ENCODE data around the gene CDK18. TPM values are rescaled to one million over a fixed set of nuclear protein-coding genes. Genes with fewer than 3 reads are reported as not detected.
A peak's percentile ranks its signal among the peaks of the same experiment; 100 is the strongest.

CDK18 gene
- total RNA-seq, 1 donor from 2014 or later, result 0.21 TPM

DNA sequence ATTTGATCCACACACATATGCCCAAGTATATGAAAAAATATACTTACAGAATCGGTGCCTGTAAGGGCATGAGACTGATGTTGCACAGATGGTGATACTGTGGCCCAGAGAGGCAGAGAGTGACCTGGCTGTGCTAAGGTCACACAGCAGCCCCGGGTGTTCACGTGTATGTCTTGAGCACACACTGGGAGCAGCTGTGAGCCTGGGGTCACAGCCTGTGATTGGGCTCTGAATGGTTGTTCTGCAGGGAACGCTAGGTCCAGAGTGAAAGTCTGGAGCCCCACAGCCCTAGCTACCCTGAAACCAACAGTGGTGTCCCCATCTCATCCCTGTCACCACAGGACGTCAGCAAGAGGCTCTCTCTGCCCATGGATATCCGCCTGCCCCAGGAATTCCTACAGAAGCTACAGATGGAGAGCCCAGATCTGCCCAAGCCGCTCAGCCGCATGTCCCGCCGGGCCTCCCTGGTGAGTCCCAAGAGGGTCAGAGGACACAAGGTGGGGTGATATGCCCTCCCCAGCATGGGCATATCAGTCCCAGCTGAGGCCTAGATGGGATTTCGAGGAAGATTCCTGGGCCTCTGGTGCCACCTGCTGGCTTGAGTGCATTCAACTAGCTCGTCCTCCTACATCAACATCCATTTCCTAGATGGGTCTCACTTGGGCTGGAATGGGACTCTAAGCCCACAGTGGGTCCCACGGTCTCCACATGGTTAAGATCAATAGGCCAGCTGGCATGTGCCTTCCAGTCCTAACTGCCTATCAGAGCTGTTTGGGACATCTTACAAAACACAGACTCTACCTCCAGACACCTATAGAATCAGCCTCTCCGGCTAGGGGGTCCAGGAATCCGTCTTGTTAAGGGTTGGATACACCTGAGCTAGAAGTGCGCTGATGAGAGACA lies 19.7 kb downstream of the CDK18 start:
- no peaks in the 10 kb centered on the region for H3K4me1 Mint-ChIP-seq (ENCODE audit: low read depth)
- DNase-seq (ENCODE audit: low spot score), result peak; percentile 45
- H3K27me3 Mint-ChIP-seq (ENCODE audit: insufficient read depth), result peaks cover 3% of the 10 kb centered on the region
- no peak overlapping the region for H3K4me3 Mint-ChIP-seq
- no peak overlapping the region for H3K27ac Mint-ChIP-seq
- no peaks in the 10 kb centered on the region for H3K9me3 Mint-ChIP-seq
- intact Hi-C loops (cut with micrococcal nuclease), result loop anchor here (1.0 kb wide), 4 partner anchors 36 to 189 kb away; no protein-coding TSS in a partner anchor
- no peaks in the 10 kb centered on the region for H3K36me3 Mint-ChIP-seq (ENCODE audit: low read depth)

DNA sequence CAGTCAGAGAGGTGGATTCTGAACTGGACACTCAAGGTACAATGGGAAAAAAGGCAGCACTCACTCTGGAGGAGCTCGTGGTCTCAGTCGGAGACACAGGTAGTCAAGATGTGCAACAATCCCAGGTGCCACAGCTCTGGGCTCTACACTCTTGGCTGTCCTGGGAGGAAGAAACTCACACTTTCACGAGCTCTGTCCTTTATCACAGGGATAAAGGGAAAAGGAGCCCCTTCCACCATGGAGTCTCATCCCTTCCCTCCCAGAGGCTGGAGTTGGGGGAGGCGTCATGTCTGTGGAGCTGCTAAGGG lies 20.3 kb downstream of the CDK18 start:
- no peak overlapping the region for H3K4me3 Mint-ChIP-seq
- intact Hi-C loops (cut with micrococcal nuclease), result loop anchor here (1.0 kb wide), 4 partner anchors 36 to 189 kb away; no protein-coding TSS in a partner anchor
- H3K36me3 Mint-ChIP-seq (ENCODE audit: low read depth), result no peaks in the 10 kb centered on the region
- H3K9me3 Mint-ChIP-seq, result no peaks in the 10 kb centered on the region
- H3K27me3 Mint-ChIP-seq (ENCODE audit: insufficient read depth), result peaks cover 3% of the 10 kb centered on the region
- no peak overlapping the region for H3K27ac Mint-ChIP-seq
- DNase-seq (ENCODE audit: low spot score), result no peak
- H3K4me1 Mint-ChIP-seq (ENCODE audit: low read depth), result no peaks in the 10 kb centered on the region

DNA sequence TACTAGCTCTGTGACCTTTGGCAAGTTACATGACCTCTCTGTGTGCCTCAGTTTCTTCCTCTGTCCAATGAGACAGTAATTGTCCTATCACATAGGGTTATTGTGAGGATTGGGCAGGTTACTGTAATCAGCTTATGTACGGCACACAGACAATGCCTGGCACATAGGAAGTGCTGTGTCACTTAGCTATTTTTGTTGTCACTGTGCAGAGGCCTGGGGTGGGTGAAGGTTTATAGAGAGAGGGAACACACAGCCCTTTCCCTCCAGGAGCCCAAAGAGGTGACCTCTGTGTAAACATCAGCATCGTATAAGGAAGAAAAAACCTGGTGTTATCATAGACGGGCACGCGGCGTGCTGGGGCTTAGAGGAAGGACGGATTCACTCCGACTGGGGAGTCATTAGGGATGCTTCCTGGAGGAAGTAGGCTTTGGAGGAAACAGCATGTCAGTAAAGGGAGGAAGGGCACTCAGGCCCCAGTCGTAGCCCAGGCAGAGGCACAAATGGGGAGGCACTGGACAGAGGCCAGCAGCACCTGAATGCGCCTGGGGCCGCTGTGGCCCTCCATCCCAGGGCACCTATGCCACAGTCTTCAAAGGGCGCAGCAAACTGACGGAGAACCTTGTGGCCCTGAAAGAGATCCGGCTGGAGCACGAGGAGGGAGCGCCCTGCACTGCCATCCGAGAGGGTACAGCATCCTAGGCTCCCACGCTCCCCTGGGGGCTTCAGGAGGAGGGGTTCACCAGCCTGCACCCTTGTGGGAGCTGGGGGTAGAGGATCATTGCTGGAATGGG lies 21.2 kb downstream of the CDK18 start:
- no peaks in the 10 kb centered on the region for H3K36me3 Mint-ChIP-seq (ENCODE audit: low read depth)
- no peaks in the 10 kb centered on the region for H3K4me1 Mint-ChIP-seq (ENCODE audit: low read depth)
- intact Hi-C loops (cut with micrococcal nuclease), result no loop called here
- H3K9me3 Mint-ChIP-seq, result no peaks in the 10 kb centered on the region
- no peak overlapping the region for H3K27ac Mint-ChIP-seq
- no peak for DNase-seq (ENCODE audit: low spot score)
- H3K4me3 Mint-ChIP-seq, result no peak overlapping the region
- peaks cover 3% of the 10 kb centered on the region for H3K27me3 Mint-ChIP-seq (ENCODE audit: insufficient read depth)

DNA sequence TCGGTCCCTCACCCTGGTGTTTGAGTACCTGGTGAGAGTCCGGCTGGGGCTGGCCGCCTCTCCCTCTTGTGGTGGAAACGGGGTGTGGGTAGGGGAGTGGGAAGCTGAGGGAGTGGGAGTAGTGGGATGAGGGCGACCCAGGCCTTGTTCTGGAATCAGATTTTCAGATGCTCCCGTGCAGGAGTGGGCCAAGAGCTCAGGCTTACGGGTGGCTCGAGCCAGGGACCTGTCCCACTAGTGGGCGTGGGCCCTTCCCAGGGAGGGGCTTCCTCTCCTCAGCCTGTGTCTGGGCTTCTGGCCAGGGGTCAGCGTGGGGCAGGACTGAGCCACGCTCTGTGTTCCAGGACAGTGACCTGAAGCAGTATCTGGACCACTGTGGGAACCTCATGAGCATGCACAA lies 22.0 kb downstream of the CDK18 start:
- Mint-ChIP-seq H3K27ac (no peak overlapping the region), H3K36me3 (ENCODE audit: low read depth) (no peaks in the 10 kb centered on the region), H3K27me3 (ENCODE audit: insufficient read depth) (peaks cover 2% of the 10 kb centered on the region), H3K4me1 (ENCODE audit: low read depth) (no peaks in the 10 kb centered on the region), H3K4me3 (no peak overlapping the region), H3K9me3 (no peaks in the 10 kb centered on the region)
- intact Hi-C loops (cut with micrococcal nuclease), result no loop called here
- DNase-seq (ENCODE audit: low spot score), result no peak

DNA sequence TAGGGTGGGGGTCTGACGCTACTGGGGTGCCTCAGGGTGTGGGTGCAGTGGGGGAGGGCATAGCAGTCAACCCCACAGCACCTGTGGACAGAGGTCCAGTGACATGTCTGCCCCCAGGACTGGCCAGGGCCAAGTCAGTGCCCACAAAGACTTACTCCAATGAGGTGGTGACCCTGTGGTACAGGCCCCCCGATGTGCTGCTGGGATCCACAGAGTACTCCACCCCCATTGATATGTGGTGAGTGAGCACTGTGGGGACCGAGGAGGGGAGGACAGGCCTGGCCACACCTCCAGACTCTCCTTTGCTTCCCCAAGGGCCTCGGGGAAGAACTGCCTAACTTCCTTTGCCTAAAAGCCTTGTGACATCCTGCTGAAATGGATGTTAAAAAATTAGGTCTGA lies 23.5 kb downstream of the CDK18 start:
- H3K27ac Mint-ChIP-seq, result no peak overlapping the region
- intact Hi-C loops (cut with micrococcal nuclease), result no loop called here
- H3K4me3 Mint-ChIP-seq, result no peak overlapping the region
- no peaks in the 10 kb centered on the region for H3K4me1 Mint-ChIP-seq (ENCODE audit: low read depth)
- H3K36me3 Mint-ChIP-seq (ENCODE audit: low read depth), result no peaks in the 10 kb centered on the region
- DNase-seq (ENCODE audit: low spot score), result no peak
- H3K9me3 Mint-ChIP-seq, result no peaks in the 10 kb centered on the region
- H3K27me3 Mint-ChIP-seq (ENCODE audit: insufficient read depth), result no peaks in the 10 kb centered on the region

DNA sequence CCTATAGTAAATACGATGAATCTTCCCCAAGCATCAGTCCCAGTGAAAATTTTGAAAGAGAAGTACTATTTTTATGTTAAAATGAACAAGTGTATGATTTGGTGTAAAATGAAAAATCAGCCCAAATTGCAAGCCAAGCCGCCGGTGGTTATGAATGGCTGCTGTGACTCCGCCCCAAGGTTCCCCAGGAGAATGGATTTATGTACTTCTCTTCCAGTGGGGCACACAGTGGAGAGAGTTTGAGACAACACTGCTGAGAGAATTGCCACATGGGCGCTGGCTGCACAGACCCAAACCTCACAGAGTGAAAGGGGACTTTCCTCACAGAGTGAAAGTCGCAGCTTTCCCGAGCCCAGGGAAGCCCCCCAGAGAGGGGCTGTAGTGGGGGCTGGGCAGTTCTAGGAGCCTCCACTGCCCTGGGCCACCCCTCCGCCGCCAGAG lies 24.0 kb downstream of the CDK18 start:
- Mint-ChIP-seq H3K4me3 (no peak overlapping the region), H3K9me3 (no peaks in the 10 kb centered on the region), H3K4me1 (ENCODE audit: low read depth) (no peaks in the 10 kb centered on the region), H3K27ac (no peak overlapping the region), H3K27me3 (ENCODE audit: insufficient read depth) (no peaks in the 10 kb centered on the region), H3K36me3 (ENCODE audit: low read depth) (no peaks in the 10 kb centered on the region)
- intact Hi-C loops (cut with micrococcal nuclease), result no loop called here
- no peak for DNase-seq (ENCODE audit: low spot score)

DNA sequence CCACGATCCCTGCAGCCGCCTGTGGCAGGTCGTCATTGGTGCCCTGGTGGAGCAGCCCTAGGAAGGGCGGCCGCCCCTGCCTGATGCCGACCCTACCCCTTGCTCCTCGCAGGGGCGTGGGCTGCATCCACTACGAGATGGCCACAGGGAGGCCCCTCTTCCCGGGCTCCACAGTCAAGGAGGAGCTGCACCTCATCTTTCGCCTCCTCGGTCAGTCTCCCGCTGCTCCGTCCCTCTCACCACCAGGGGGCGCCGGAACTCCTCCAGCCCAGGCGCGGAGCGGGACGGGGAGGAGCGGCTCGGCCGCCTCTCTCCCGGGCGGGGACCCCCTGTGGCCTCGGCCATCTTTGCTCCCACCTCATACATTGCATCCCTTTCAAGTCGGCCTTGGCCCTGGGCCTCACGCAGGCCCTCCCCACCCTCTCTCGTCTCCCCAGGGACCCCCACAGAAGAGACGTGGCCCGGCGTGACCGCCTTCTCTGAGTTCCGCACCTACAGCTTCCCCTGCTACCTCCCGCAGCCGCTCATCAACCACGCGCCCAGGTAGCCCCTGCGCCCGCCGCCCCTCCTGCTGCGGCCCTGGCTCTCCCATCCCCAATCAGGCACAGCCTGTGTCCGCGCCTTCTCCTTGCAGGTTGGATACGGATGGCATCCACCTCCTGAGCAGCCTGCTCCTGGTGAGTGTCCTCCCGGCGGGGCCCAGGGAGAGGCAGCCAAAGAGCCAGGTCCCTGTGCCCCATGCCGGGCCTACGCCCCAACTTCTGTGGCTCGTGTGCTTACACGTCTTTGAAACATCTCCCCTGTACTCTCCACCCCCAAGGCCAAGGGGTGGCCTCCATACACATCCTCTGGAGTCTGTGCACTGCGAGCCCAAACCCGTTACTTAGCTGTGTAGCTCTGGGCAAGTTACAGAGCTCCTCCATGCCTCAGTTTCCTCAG lies 24.7 kb downstream of the CDK18 start:
- DNase-seq (ENCODE audit: low spot score), result peak; percentile 68
- H3K4me3 Mint-ChIP-seq, result no peak overlapping the region
- no peaks in the 10 kb centered on the region for H3K4me1 Mint-ChIP-seq (ENCODE audit: low read depth)
- no peaks in the 10 kb centered on the region for H3K27me3 Mint-ChIP-seq (ENCODE audit: insufficient read depth)
- H3K27ac Mint-ChIP-seq, result no peak overlapping the region
- H3K36me3 Mint-ChIP-seq (ENCODE audit: low read depth), result no peaks in the 10 kb centered on the region
- H3K9me3 Mint-ChIP-seq, result no peaks in the 10 kb centered on the region
- intact Hi-C loops (cut with micrococcal nuclease), result loop anchor here (1.0 kb wide), 4 partner anchors 63 to 182 kb away; partner anchors contain the start of gene ELK4

DNA sequence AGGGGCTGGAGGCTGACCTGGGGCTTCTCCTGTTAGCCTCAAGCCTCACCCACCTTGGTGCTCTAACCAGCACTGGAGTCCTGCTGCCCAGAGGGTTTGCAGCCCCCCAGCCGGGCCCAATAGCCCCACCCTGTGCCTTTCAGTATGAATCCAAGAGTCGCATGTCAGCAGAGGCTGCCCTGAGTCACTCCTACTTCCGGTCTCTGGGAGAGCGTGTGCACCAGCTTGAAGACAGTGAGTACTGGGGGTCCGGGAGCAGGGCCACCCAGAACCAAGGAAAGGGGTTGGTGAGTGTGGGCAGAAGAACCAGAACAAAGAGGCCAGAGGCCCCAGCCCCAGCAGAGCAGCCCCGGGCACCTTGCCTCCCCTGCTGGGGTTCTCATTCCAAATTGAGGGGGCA lies 25.6 kb downstream of the CDK18 start:
- intact Hi-C loops (cut with micrococcal nuclease), result no loop called here
- H3K4me1 Mint-ChIP-seq (ENCODE audit: low read depth), result no peaks in the 10 kb centered on the region
- no peak overlapping the region for H3K27ac Mint-ChIP-seq
- H3K27me3 Mint-ChIP-seq (ENCODE audit: insufficient read depth), result no peaks in the 10 kb centered on the region
- H3K36me3 Mint-ChIP-seq (ENCODE audit: low read depth), result no peaks in the 10 kb centered on the region
- H3K4me3 Mint-ChIP-seq, result no peak overlapping the region
- DNase-seq (ENCODE audit: low spot score), result no peak
- no peaks in the 10 kb centered on the region for H3K9me3 Mint-ChIP-seq

DNA sequence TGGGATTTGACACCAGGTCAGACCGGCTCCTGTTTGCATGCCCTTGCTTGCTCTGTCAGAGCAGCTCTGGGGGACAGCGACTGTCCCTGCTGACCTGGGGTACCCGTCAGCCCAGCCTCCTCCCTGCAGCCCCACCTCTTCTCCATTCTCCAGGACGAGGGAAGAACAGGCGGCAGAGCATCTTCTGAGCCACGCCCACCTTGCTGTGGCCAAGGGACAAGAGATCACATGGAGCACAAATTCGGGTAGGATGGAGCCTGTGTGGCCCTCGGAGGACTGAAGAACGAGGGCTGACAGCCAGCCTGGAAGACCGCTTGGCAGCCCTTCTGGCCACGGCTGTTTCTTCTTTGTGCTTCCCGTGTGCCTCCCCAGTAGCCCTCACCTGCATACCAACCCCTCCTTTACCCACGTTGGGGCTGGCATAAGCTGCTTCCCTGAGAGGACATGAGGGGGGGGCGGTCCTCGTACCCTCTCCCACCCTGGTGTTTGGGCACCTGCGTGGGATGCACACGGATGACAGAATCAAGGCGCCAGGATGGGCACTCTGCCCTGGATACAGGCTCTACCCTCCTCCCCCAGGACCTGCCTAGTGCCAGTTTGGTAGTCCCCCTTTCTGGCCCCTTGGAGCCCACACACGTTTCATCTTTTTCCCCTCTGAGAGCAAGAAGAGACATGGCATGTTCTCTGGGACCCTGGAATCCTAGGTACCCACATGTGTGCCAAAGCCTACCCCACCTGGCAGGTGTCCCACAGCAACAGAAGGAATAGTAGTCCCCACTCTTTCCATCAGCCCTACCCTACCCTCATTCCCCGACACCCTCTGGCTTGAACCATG lies 26.9 kb downstream of the CDK18 start:
- Mint-ChIP-seq H3K27me3 (ENCODE audit: insufficient read depth) (peaks cover 1% of the 10 kb centered on the region), H3K36me3 (ENCODE audit: low read depth) (no peaks in the 10 kb centered on the region), H3K4me3 (no peak overlapping the region), H3K27ac (no peak overlapping the region), H3K4me1 (ENCODE audit: low read depth) (no peaks in the 10 kb centered on the region), H3K9me3 (no peaks in the 10 kb centered on the region)
- intact Hi-C loops (cut with micrococcal nuclease), result no loop called here
- no peak for DNase-seq (ENCODE audit: low spot score)

DNA sequence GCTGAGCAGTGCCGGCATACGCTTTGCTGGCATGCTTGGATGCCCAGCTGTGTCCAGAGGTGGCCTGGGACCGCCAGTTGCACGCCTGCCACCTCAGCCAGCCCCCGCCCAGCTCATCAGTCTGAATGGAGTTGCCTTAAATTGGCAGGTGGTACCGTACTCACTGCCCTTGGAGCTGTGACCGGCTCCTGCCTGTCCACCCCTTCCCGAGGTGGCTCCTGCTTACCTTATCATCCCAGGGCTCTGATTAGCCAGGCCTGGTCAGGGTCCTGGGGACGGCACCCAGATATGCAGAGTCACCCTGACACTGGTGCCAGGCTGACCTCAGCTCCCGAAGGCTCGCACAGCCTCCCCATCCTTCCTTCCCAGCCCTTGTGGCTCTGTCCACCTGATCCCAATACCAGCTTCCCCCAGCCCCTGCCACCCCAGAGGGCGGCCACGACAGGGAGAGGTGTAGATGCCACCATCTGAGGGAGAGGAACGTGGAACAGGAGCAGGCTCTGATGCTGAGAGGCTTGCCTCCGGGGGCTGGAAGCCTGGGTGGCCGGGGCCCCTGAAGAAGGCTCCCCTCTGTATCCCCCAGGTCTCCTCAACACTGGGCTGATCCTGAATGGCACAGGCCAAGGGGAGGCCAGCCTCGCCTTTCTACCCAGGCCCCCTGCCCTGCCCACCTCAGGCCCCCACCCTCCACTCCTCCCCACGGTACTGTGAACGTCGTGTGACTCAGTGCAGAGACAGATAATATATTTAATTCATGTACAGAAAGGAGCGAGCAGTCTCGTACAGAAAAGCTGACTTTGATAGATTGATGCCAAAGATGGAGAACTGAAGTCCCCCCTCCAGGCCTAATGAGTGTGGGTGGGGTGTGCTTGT lies 27.8 kb downstream of the CDK18 start:
- intact Hi-C loops (cut with micrococcal nuclease), result no loop called here
- no peaks in the 10 kb centered on the region for H3K36me3 Mint-ChIP-seq (ENCODE audit: low read depth)
- no peak overlapping the region for H3K4me3 Mint-ChIP-seq
- H3K27ac Mint-ChIP-seq, result no peak overlapping the region
- H3K27me3 Mint-ChIP-seq (ENCODE audit: insufficient read depth), result peaks cover 4% of the 10 kb centered on the region
- no peak for DNase-seq (ENCODE audit: low spot score)
- no peaks in the 10 kb centered on the region for H3K9me3 Mint-ChIP-seq
- H3K4me1 Mint-ChIP-seq (ENCODE audit: low read depth), result peaks cover 7% of the 10 kb centered on the region

DNA sequence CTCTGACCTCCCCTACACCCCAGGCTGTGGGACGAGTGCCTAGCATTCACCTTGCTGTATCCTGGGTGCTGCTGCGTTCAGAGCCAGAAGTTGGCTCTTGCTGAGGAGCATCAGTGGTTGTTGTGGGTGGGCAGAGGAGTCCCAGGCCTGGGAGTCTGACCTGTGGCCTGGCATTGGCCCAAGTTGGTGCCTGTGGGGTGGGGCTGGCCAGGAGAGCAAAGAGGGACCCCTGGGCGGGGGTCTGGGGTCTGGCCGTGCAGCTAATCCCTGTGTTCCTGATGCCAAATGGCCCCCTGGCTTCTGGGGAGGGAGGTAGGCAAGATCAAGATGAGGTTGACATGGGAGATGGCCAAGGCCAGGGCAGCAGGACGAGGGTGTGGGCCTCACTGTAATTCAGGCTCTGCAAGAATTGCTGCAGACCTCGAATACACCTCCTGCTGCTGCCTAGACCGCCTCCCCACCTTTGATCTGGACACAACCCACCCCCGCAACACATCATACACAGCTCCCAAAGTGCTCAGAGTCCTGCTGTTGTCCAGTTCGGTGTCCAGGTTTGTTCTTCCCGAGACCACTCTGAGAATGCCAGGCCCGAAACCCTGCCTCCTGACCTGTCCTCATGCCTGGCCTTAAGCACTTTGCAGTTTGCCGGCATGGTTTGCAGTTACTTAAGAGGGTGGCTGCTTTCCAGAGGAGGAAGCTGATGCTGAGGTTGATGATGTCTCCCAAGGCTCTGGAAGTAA lies 28.7 kb downstream of the CDK18 start:
- intact Hi-C loops (cut with micrococcal nuclease), result no loop called here
- H3K4me3 Mint-ChIP-seq, result no peak overlapping the region
- H3K36me3 Mint-ChIP-seq (ENCODE audit: low read depth), result no peaks in the 10 kb centered on the region
- no peaks in the 10 kb centered on the region for H3K9me3 Mint-ChIP-seq
- H3K27ac Mint-ChIP-seq, result no peak overlapping the region
- peaks cover 9% of the 10 kb centered on the region for H3K4me1 Mint-ChIP-seq (ENCODE audit: low read depth)
- no peak for DNase-seq (ENCODE audit: low spot score)
- peaks cover 4% of the 10 kb centered on the region for H3K27me3 Mint-ChIP-seq (ENCODE audit: insufficient read depth)
